ENCODE measurements around the gene DHX32.

- TF ChIP-seq CTCF (conservative IDR thresholded peaks at IDR 0.05; ENCODE audit: low read depth, low read length) (no peak), EZH2 (IDR thresholded peaks at IDR 0.05; ENCODE audit: borderline replicate concordance, low read depth, low read length, poor library complexity, severe bottlenecking) (no peak)
Observed at GRCh38 chr10:125822878-125823662, 58.0 kb downstream of the DHX32 start, which contains the start of the genes BCCIP and UROS.
